ENCODE data around the gene ITSN1. TPM values are rescaled to one million over a fixed set of nuclear protein-coding genes. Genes with fewer than 3 reads are reported as not detected.

Gene ITSN1
- total and polyA plus RNA-seq, 4 donors, result 20.3 to 112 (median 40.2) TPM

GRCh38 chr21:33642896-33643657 lies 776 bp downstream of the ITSN1 start:
- Histone ChIP-seq H3K9ac (ENCODE audit: low read depth in 1 of 2, low read length in 2 of 2) (peak overlapping the region; percentile 74 to 91), H3K27ac (ENCODE audit: low read depth in 1 of 2, low read length in 2 of 2) (peak overlapping the region; percentile 92 to 93), H3K27me3 (ENCODE audit: control insufficient read depth in 4 of 4, insufficient read depth in 4 of 4, low read length in 3 of 4) (no peaks in the 10 kb centered on the region), H3K4me1 (ENCODE audit: control insufficient read depth in 4 of 4, insufficient read depth in 4 of 4, low read length in 3 of 4) (peaks cover 8 to 29% (median 23%) of the 10 kb centered on the region in 4 donors), H3K4me3 (ENCODE audit: low read depth in 1 of 3, low read length in 3 of 3) (peak overlapping the region; percentile 65 to 98 (median 97)), H3K9me3 (ENCODE audit: control insufficient read depth in 4 of 4, low read length in 3 of 4) (no peaks in the 10 kb centered on the region), H3K36me3 (ENCODE audit: control insufficient read depth in 4 of 4, insufficient read depth in 3 of 4, low read depth in 1 of 4, low read length in 3 of 4) (no peaks in the 10 kb centered on the region)
- DNase-seq (ENCODE audit: low spot score), result peak; percentile 39
- WGBS, result under 1% methylated on average over 78 of the region's 78 CpGs
- peak; percentile 12 to 23 for TF ChIP-seq RAD21 (IDR thresholded peaks at IDR 0.05)
- TF ChIP-seq FOXA2 (IDR thresholded peaks at IDR 0.05), result no peak
- TF ChIP-seq JUND (IDR thresholded peaks at IDR 0.05), result no peak

DNA sequence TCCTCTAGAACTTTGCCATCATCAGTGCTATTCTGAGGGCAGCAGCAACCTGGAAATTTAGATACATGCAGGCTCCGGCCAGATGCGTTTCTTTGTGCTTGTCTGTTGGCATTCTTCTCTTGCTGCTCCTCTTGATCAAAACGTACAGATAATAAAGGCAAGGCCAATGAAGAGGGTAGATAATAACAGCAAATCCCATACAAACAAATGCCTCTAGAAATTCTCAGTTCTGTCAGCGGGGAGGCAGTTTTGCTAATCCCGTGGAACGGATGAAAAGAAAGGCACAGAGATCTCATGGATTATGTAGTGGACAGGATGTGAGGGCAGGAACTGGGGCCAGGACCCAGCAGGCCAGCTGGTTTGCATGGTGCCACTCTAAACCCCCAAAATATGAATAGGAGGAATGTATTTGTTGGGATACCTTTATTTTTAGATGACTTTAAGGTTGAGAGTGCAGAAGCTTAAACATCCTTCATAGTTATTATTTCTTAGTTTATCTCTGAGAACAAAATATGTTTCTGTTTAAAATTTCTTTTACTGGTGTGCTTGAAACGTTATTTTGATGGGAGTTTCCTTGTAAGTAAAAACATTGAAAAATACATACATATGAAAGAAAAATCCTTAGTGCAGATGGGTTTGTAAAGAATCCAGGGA lies 1.5 kb downstream of the ITSN1 start:
- WGBS, result 7% methylated on average over 7 of the region's 7 CpGs
- Histone ChIP-seq H3K9ac (ENCODE audit: low read depth in 1 of 2, low read length in 2 of 2) (peak overlapping the region; percentile 74 to 91), H3K4me1 (ENCODE audit: control insufficient read depth in 4 of 4, insufficient read depth in 4 of 4, low read length in 3 of 4) (peaks cover 10 to 29% (median 23%) of the 10 kb centered on the region in 4 donors), H3K36me3 (ENCODE audit: control insufficient read depth in 4 of 4, insufficient read depth in 3 of 4, low read depth in 1 of 4, low read length in 3 of 4) (no peaks in the 10 kb centered on the region), H3K4me3 (ENCODE audit: low read depth in 1 of 3, low read length in 3 of 3) (peak overlapping the region; percentile 65 to 98 (median 97)), H3K9me3 (ENCODE audit: control insufficient read depth in 4 of 4, low read length in 3 of 4) (no peaks in the 10 kb centered on the region), H3K27ac (ENCODE audit: low read depth in 1 of 2, low read length in 2 of 2) (peak overlapping the region; percentile 80 to 92), H3K27me3 (ENCODE audit: control insufficient read depth in 4 of 4, insufficient read depth in 4 of 4, low read length in 3 of 4) (no peaks in the 10 kb centered on the region)
- TF ChIP-seq HNF4A (conservative IDR thresholded peaks at IDR 0.05), result no peak
- TF ChIP-seq EGR1 (IDR thresholded peaks at IDR 0.05; ENCODE audit: low read depth in 2 of 2), result peak in 1 of 2 donors; percentile 2
- TF ChIP-seq FOXA2 (IDR thresholded peaks at IDR 0.05), result no peak
- no peak for TF ChIP-seq REST (IDR thresholded peaks at IDR 0.05)
- TF ChIP-seq, protein P1, sequence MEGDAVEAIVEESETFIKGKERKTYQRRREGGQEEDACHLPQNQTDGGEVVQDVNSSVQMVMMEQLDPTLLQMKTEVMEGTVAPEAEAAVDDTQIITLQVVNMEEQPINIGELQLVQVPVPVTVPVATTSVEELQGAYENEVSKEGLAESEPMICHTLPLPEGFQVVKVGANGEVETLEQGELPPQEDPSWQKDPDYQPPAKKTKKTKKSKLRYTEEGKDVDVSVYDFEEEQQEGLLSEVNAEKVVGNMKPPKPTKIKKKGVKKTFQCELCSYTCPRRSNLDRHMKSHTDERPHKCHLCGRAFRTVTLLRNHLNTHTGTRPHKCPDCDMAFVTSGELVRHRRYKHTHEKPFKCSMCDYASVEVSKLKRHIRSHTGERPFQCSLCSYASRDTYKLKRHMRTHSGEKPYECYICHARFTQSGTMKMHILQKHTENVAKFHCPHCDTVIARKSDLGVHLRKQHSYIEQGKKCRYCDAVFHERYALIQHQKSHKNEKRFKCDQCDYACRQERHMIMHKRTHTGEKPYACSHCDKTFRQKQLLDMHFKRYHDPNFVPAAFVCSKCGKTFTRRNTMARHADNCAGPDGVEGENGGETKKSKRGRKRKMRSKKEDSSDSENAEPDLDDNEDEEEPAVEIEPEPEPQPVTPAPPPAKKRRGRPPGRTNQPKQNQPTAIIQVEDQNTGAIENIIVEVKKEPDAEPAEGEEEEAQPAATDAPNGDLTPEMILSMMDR (IDR thresholded peaks at IDR 0.05; ENCODE audit: low read depth, low read length, missing input control), result no peak
- no peak for TF ChIP-seq ATF3 (IDR thresholded peaks at IDR 0.05)
- TF ChIP-seq HNF4G (IDR thresholded peaks at IDR 0.05), result no peak
- TF ChIP-seq NR2F2 (IDR thresholded peaks at IDR 0.05), result no peak
- peak; percentile 35 for TF ChIP-seq YY1 (IDR thresholded peaks at IDR 0.05)
- no peak for TF ChIP-seq MAX (IDR thresholded peaks at IDR 0.05)
- no peak for TF ChIP-seq RXRA (IDR thresholded peaks at IDR 0.05)
- peak; percentile 13 for TF ChIP-seq TAF1 (conservative IDR thresholded peaks at IDR 0.05)
- TF ChIP-seq SP1 (IDR thresholded peaks at IDR 0.05), result no peak
- TF ChIP-seq JUND (IDR thresholded peaks at IDR 0.05), result no peak
- TF ChIP-seq GABPA (IDR thresholded peaks at IDR 0.05 in 1 of 2, conservative IDR thresholded peaks at IDR 0.05 in 1 of 2), result no peak
- peak in 1 of 2 donors; percentile 9 for TF ChIP-seq RAD21 (IDR thresholded peaks at IDR 0.05)
- TF ChIP-seq, protein P2, sequence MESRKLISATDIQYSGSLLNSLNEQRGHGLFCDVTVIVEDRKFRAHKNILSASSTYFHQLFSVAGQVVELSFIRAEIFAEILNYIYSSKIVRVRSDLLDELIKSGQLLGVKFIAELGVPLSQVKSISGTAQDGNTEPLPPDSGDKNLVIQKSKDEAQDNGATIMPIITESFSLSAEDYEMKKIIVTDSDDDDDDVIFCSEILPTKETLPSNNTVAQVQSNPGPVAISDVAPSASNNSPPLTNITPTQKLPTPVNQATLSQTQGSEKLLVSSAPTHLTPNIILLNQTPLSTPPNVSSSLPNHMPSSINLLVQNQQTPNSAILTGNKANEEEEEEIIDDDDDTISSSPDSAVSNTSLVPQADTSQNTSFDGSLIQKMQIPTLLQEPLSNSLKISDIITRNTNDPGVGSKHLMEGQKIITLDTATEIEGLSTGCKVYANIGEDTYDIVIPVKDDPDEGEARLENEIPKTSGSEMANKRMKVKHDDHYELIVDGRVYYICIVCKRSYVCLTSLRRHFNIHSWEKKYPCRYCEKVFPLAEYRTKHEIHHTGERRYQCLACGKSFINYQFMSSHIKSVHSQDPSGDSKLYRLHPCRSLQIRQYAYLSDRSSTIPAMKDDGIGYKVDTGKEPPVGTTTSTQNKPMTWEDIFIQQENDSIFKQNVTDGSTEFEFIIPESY (IDR thresholded peaks at IDR 0.05), result no peak
- no peak for DNase-seq (ENCODE audit: low spot score)

All from liver (tissue), 9 donors.